GM18909 (cell line): Measurements from ENCODE around the gene SMIM29.
"Not testable (repeated sequence)": the region's sequence is repeated elsewhere in the genome, so short reads cannot be mapped to it uniquely, and the experiment has no call there.

Experiments used
- ATAC-seq: cut with Tn5 transposase; IDR thresholded peaks from one replicate; pipeline ENCODE4 v1.9.1; 2021; ENCODE audit warnings: mild to moderate bottlenecking; ENCODE audit not compliant: unreplicated experiment, poor library complexity

Gene SMIM29

GRCh38 chr6:34269658-34270341, 21.0 kb upstream of the SMIM29 start:
- ATAC-seq = not testable (repeated sequence)

- not testable (repeated sequence) for ATAC-seq
Observed at GRCh38 chr6:34269132-34269531, 20.3 kb upstream of the SMIM29 start.

GRCh38 chr6:34267746-34268145, 18.9 kb upstream of the SMIM29 start:
- ATAC-seq = no peak

- ATAC-seq = not testable (repeated sequence)
Observed at GRCh38 chr6:34263484-34263883, 14.7 kb upstream of the SMIM29 start.

GRCh38 chr6:34260576-34261267, 11.9 kb upstream of the SMIM29 start:
- ATAC-seq = no peak

- no peak for ATAC-seq
Observed at GRCh38 chr6:34259529-34260069, 10.8 kb upstream of the SMIM29 start.

GRCh38 chr6:34252395-34252794, 3.6 kb upstream of the SMIM29 start:
- ATAC-seq = not testable (repeated sequence)

GRCh38 chr6:34249469-34250261, 859 bp upstream of the SMIM29 start:
- peak; percentile 34 for ATAC-seq

GRCh38 chr6:34248198-34248726, 544 bp downstream of the SMIM29 start:
- peak; percentile 17 for ATAC-seq

- ATAC-seq = no peak
Observed at GRCh38 chr6:34247481-34248197, 1.2 kb downstream of the SMIM29 start.

GRCh38 chr6:34246563-34247391, 2.0 kb downstream of the SMIM29 start:
- no peak for ATAC-seq

- ATAC-seq = no peak
Observed at GRCh38 chr6:34246249-34246562, 2.6 kb downstream of the SMIM29 start.

- ATAC-seq = not testable (repeated sequence)
Observed at GRCh38 chr6:34245761-34246140, 3.1 kb downstream of the SMIM29 start.

GRCh38 chr6:34245032-34245760, 3.6 kb downstream of the SMIM29 start:
- ATAC-seq = not testable (repeated sequence)

- no peak for ATAC-seq
Observed at GRCh38 chr6:34243901-34244884, 4.6 kb downstream of the SMIM29 start.

- no peak for ATAC-seq
Observed at GRCh38 chr6:34243131-34243771, 5.6 kb downstream of the SMIM29 start.
